Measurements from ENCODE around the gene MRPL19.
"Not testable (repeated sequence)": the region's sequence is repeated elsewhere in the genome, so short reads cannot be mapped to it uniquely, and the experiment has no call there.

Gene MRPL19

GRCh38 chr2:75709297-75709696, 62.7 kb downstream of the MRPL19 start:
- Mint-ChIP-seq H3K36me3 (peaks cover 16 to 21% of the 10 kb centered on the region in 2 donors), H3K9me3 (peaks cover 0 to 5% of the 10 kb centered on the region in 2 donors), H3K27ac (peak overlapping the region; percentile 43), H3K4me3 (peak overlapping the region; percentile 77 to 78), H3K27me3 (no peaks in the 10 kb centered on the region), H3K4me1 (peaks cover 11 to 29% of the 10 kb centered on the region in 2 donors)
- DNase-seq = no peak
- no peak for ATAC-seq (replicated peaks)

GRCh38 chr2:75710220-75710576, 63.6 kb downstream of the MRPL19 start:
- no peak for DNase-seq
- Mint-ChIP-seq H3K27ac (peak overlapping the region; percentile 98), H3K4me1 (peaks cover 9 to 28% of the 10 kb centered on the region in 2 donors), H3K4me3 (peak overlapping the region; percentile 88 to 91), H3K27me3 (no peaks in the 10 kb centered on the region), H3K36me3 (peaks cover 9 to 12% of the 10 kb centered on the region in 2 donors), H3K9me3 (peaks cover 0 to 5% of the 10 kb centered on the region in 2 donors)
- peak; percentile 44 to 52 for ATAC-seq (replicated peaks)

DNA sequence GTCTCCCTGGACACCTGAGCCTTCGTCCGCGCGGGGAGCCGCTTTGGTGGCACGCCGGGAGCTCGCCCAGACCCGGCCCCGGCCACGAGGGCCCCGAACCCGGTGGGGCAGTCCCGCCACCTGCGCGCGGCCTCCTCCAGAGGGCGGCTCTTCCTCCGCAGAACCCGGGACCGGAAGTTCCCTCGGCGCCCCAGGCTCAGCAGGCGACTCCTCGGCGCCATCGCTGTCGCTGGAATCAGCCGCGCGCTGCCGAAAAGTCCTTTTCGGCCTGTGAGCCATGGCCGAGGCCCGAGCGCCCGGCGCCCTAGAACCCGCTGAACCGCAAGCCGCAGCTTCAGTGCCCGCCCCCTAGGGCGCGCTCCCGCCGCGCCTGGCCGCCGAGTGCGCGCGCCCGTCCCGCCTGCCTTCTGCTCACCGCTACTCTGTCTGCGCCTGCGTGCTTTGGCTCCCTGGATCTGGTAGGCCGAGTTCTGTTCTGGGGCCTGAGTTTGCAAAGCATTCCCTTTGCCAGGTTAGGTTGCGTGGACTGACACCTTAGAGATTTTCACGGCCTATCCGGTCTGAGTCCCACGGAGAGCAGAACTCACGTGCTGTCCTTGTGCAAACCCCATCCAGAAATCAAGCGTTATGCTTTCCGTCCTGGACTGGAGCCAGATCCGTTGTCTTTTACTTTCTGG, 64.1 kb downstream of the MRPL19 start, which contains the start of gene GCFC2:
Gene GCFC2, minus strand, starts transcription at position 339 of the 677 bp plus-strand sequence. Its CDS starts 60 bp downstream, at position 279.
- Mint-ChIP-seq H3K9me3 (peaks cover 0 to 5% of the 10 kb centered on the region in 2 donors), H3K27me3 (no peaks in the 10 kb centered on the region), H3K4me3 (peak within 1 kb of the TSS; percentile 88 to 91), H3K36me3 (peaks cover 9 to 11% of the 10 kb centered on the region in 2 donors), H3K4me1 (peaks cover 9 to 28% of the 10 kb centered on the region in 2 donors), H3K27ac (peak within 1 kb of the TSS; percentile 98)
- DNase-seq = peak; percentile 84
- peak; percentile 96 to 97 for ATAC-seq (replicated peaks)

DNA sequence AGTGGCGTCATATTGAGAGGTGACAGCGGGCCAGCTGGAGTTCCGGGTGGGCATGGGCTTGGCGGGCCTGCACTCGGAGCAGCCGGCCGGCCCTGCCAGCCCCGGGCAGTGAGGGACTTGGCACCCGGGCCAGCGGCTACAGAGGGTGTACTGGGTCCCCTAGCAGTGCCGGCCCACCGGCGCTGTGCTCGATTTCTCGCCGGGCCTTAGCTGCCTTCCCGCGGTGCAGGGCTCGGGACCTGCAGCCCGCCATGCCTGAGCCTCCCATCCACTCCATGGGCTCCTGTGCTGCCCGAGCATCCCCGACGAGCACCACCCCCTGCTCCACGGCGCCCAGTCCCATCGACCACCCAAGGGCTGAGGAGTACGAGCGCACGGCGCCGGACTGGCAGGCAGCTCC, 65.0 kb downstream of the MRPL19 start:
- H3K36me3 Mint-ChIP-seq; H3K9me3 Mint-ChIP-seq; H3K27me3 Mint-ChIP-seq; ATAC-seq (replicated peaks); DNase-seq: not testable (repeated sequence)
- Mint-ChIP-seq H3K4me3 (peak overlapping the region; percentile 53 to 88), H3K4me1 (peaks cover 6 to 28% of the 10 kb centered on the region in 2 donors), H3K27ac (peak overlapping the region; percentile 81)

GRCh38 chr2:75716406-75716805, 69.8 kb downstream of the MRPL19 start:
- ATAC-seq (replicated peaks) (no peak), DNase-seq (no peak)
- no peak overlapping the region for H3K27ac Mint-ChIP-seq
- no peak overlapping the region for H3K4me3 Mint-ChIP-seq
- H3K4me1 Mint-ChIP-seq = peaks cover 0 to 5% of the 10 kb centered on the region in 2 donors
- H3K27me3 Mint-ChIP-seq = no peaks in the 10 kb centered on the region
- H3K9me3 Mint-ChIP-seq = peaks cover 0 to 5% of the 10 kb centered on the region in 2 donors
- peaks cover 5 to 6% of the 10 kb centered on the region in 2 donors for H3K36me3 Mint-ChIP-seq

DNA sequence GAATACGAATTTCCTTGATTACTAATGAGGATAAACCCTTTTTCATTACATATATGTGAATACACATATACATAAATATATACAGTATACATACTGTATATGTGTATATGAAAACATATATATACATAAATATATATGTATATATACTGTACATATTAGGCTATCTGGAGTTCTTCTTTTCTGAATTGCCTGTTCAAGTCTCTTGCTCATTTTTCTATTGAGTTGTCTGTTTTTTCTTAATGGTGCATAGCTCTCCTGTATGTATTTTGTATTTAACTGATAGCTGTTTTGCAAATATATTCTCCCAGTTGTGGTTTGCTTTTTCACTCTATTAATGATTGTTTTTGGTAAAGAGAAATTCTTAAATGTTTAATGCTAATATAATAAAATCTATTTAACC, 73.0 kb downstream of the MRPL19 start:
- Mint-ChIP-seq H3K4me1 (no peaks in the 10 kb centered on the region), H3K36me3 (no peaks in the 10 kb centered on the region), H3K27me3 (peaks cover 8 to 20% of the 10 kb centered on the region in 2 donors), H3K27ac (no peak overlapping the region), H3K9me3 (no peaks in the 10 kb centered on the region), H3K4me3 (no peak overlapping the region)
- DNase-seq (no peak), ATAC-seq (replicated peaks) (no peak)

DNA sequence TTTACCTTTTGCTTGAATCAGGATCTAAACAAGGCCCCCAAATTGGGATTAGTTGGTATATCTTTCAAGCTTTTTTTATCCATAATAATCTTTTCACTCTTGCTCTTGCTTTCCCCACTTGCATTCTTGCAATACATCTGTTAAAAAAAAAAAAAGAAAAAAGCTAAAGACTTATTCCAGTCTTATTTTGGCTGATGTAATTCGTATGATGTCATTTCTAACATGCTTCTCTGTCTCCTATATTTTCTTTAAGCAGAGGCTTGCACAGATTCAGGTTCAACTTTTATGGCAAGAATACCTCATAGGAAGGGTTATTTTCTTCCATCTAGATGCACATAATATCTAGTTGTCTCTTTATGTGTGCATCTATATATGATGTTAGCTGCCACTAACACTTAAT, 73.9 kb downstream of the MRPL19 start:
- Mint-ChIP-seq H3K4me1 (no peaks in the 10 kb centered on the region), H3K27ac (no peak overlapping the region), H3K27me3 (peaks cover 11 to 28% of the 10 kb centered on the region in 2 donors), H3K36me3 (no peaks in the 10 kb centered on the region), H3K4me3 (no peak overlapping the region), H3K9me3 (no peaks in the 10 kb centered on the region)
- DNase-seq (no peak), ATAC-seq (replicated peaks) (no peak)

DNA sequence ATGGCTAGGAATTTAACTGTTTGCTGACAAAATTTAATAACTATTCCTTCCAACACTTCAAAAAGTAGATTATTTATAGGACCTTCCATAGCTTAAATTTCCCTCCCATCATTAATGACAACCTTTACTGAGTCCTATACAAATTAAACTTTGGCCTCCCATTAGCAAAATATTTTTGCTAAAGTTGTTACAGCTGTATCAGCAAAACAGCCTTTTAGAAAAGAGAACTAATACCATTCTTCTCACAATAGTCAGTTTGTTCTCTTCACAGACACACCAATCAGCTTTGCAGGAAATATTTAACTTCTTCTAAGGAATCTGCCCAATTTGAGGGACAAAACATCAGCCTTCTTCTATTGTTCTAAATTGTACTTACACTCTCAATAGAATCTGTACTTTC, 76.1 kb downstream of the MRPL19 start:
- Mint-ChIP-seq H3K27ac (no peak overlapping the region), H3K27me3 (peaks cover 23 to 43% of the 10 kb centered on the region in 2 donors), H3K36me3 (no peaks in the 10 kb centered on the region), H3K4me1 (no peaks in the 10 kb centered on the region), H3K4me3 (no peak overlapping the region), H3K9me3 (no peaks in the 10 kb centered on the region)
- no peak for ATAC-seq (replicated peaks)
- DNase-seq = no peak

DNA sequence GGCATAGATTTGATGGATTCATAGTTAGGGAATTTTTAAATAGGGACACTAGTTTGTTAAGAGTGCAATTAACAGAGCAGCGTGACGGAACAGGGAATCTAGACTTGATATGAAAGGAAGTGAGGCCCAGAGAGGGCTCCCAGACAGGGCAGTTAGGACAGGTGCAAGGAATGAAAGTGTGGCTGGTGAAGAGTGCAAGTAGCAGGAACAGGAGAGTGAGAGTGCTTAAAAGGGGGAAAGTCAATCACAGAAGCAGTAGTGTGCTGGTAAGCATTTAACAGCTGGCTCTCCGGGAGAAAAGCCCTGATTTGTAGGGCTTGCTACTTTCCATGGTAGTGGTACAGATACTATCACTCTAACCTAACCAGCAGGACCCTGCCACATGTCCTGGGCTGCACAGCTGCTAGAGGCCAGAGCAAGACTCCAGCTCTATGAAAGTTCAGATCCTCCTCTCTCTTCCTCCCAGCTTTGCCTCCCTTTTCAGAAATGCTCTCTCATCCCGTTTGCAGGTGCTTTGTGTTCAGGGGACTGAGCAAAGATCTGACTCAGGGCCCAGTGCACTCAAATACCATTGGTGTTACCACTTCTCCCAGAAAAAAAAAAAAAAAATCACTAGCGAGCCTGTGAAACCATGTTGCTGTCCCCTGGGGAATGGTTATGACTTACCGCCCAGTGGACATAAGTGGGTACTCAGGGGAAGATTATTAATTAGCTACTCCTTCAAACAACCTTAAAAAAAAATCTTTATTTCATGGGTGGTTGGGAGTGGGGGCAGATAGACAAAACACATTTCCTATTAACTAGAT, 82.2 kb downstream of the MRPL19 start:
- H3K27ac Mint-ChIP-seq = no peak overlapping the region
- no peak for DNase-seq
- H3K4me1 Mint-ChIP-seq = no peaks in the 10 kb centered on the region
- no peak for ATAC-seq (replicated peaks)
- no peaks in the 10 kb centered on the region for H3K36me3 Mint-ChIP-seq
- H3K9me3 Mint-ChIP-seq = no peaks in the 10 kb centered on the region
- peaks cover 36 to 63% of the 10 kb centered on the region in 2 donors for H3K27me3 Mint-ChIP-seq
- no peak overlapping the region for H3K4me3 Mint-ChIP-seq

- no peaks in the 10 kb centered on the region for H3K36me3 Mint-ChIP-seq
- no peaks in the 10 kb centered on the region for H3K4me1 Mint-ChIP-seq
- H3K4me3 Mint-ChIP-seq = no peak overlapping the region
- H3K27me3 Mint-ChIP-seq = peaks cover 40 to 58% of the 10 kb centered on the region in 2 donors
- DNase-seq (no peak), ATAC-seq (replicated peaks) (no peak)
- no peak overlapping the region for H3K27ac Mint-ChIP-seq
- H3K9me3 Mint-ChIP-seq = no peaks in the 10 kb centered on the region
These were observed 83.3 kb downstream of the MRPL19 start for GRCh38 chr2:75729861-75730260.

GRCh38 chr2:75736276-75736675, 89.7 kb downstream of the MRPL19 start:
- H3K4me1 Mint-ChIP-seq = no peaks in the 10 kb centered on the region
- no peak overlapping the region for H3K4me3 Mint-ChIP-seq
- ATAC-seq (replicated peaks) (no peak), DNase-seq (no peak)
- H3K36me3 Mint-ChIP-seq = no peaks in the 10 kb centered on the region
- no peak overlapping the region for H3K27ac Mint-ChIP-seq
- H3K27me3 Mint-ChIP-seq = peaks cover 34 to 53% of the 10 kb centered on the region in 2 donors
- peaks cover 4 to 5% of the 10 kb centered on the region in 2 donors for H3K9me3 Mint-ChIP-seq

GRCh38 chr2:75737961-75738360, 91.4 kb downstream of the MRPL19 start:
- Mint-ChIP-seq H3K27ac (no peak overlapping the region), H3K27me3 (peaks cover 30 to 41% of the 10 kb centered on the region in 2 donors)

More at GRCh38 chr2:75737961-75738360, 91.4 kb downstream of the MRPL19 start:
- Mint-ChIP-seq H3K9me3 (peaks cover 6 to 8% of the 10 kb centered on the region in 2 donors), H3K36me3 (no peaks in the 10 kb centered on the region), H3K4me3 (no peak overlapping the region), H3K4me1 (no peaks in the 10 kb centered on the region)
- ATAC-seq (replicated peaks) = no peak
- DNase-seq = no peak
